ENCODE results near the gene ANK2. TPM values are rescaled to one million over a fixed set of nuclear protein-coding genes. Genes with fewer than 3 reads are reported as not detected.

The ANK2 gene
- total RNA-seq, 2 donors from 2014 or later: 21.3 to 81.6 TPM

DNA sequence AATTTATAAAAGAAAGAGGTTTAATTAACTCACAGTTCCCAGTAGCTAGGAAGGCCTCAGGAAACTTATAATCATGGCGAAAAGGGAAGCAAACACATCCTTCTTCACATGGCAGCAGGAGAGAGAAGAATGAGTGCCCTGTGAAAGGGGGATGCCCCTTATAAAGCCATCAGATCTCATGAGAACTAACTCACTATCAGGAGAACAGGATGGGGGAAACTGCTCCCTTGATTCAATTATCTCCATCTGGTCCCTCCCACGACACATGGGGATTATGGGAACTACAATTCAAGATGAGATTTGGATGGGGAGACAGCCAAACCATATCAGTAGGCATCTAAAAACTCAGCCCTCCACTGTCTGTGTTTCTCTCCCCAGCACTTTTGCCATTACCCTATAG lies 22.4 kb downstream of the ANK2 start:
- TF ChIP-seq, protein P1, sequence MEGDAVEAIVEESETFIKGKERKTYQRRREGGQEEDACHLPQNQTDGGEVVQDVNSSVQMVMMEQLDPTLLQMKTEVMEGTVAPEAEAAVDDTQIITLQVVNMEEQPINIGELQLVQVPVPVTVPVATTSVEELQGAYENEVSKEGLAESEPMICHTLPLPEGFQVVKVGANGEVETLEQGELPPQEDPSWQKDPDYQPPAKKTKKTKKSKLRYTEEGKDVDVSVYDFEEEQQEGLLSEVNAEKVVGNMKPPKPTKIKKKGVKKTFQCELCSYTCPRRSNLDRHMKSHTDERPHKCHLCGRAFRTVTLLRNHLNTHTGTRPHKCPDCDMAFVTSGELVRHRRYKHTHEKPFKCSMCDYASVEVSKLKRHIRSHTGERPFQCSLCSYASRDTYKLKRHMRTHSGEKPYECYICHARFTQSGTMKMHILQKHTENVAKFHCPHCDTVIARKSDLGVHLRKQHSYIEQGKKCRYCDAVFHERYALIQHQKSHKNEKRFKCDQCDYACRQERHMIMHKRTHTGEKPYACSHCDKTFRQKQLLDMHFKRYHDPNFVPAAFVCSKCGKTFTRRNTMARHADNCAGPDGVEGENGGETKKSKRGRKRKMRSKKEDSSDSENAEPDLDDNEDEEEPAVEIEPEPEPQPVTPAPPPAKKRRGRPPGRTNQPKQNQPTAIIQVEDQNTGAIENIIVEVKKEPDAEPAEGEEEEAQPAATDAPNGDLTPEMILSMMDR (IDR thresholded peaks at IDR 0.05): no peak
- ATAC-seq (ENCODE audit: insufficient number of reproducible peaks, low FRiP score, low read depth) (no peak), DNase-seq (ENCODE audit: low spot score) (no peak)
- Histone ChIP-seq H3K4me3 (no peak overlapping the region), H3K36me3 (no peaks in the 10 kb centered on the region), H3K27ac (no peak overlapping the region), H3K4me1 (ENCODE audit: control insufficient read depth in 1 of 2, low read depth in 2 of 2) (no peaks in the 10 kb centered on the region), H3K9me3 (no peaks in the 10 kb centered on the region), H3K27me3 (replicated peaks; ENCODE audit: insufficient read depth) (no peaks in the 10 kb centered on the region)

- H3K36me3 ChIP-seq: no peaks in the 10 kb centered on the region
- H3K9me3 ChIP-seq: no peaks in the 10 kb centered on the region
- TF ChIP-seq, protein P1 (IDR thresholded peaks at IDR 0.05): no peak
- no peaks in the 10 kb centered on the region for H3K4me1 ChIP-seq (ENCODE audit: control insufficient read depth in 1 of 2, low read depth in 2 of 2)
- ATAC-seq (ENCODE audit: insufficient number of reproducible peaks, low FRiP score, low read depth): no peak
- no peak overlapping the region for H3K27ac ChIP-seq
- no peak for DNase-seq (ENCODE audit: low spot score)
- no peak overlapping the region for H3K4me3 ChIP-seq
- no peaks in the 10 kb centered on the region for H3K27me3 ChIP-seq (replicated peaks; ENCODE audit: insufficient read depth)
Measured at GRCh38 chr4:113073451-113074005, 24.1 kb downstream of the ANK2 start.

- Histone ChIP-seq H3K4me3 (no peak overlapping the region), H3K27me3 (replicated peaks; ENCODE audit: insufficient read depth) (no peaks in the 10 kb centered on the region), H3K27ac (no peak overlapping the region), H3K9me3 (no peaks in the 10 kb centered on the region), H3K36me3 (no peaks in the 10 kb centered on the region), H3K4me1 (ENCODE audit: control insufficient read depth in 1 of 2, low read depth in 2 of 2) (no peaks in the 10 kb centered on the region)
- TF ChIP-seq, protein P1 (IDR thresholded peaks at IDR 0.05): no peak
- no peak for ATAC-seq (ENCODE audit: insufficient number of reproducible peaks, low FRiP score, low read depth)
- no peak for DNase-seq (ENCODE audit: low spot score)
Measured at GRCh38 chr4:113077575-113077974, 28.1 kb downstream of the ANK2 start.

- TF ChIP-seq, protein P1 (IDR thresholded peaks at IDR 0.05): no peak
- Histone ChIP-seq H3K27me3 (replicated peaks; ENCODE audit: insufficient read depth) (no peaks in the 10 kb centered on the region), H3K36me3 (no peaks in the 10 kb centered on the region), H3K4me3 (no peak overlapping the region), H3K4me1 (ENCODE audit: control insufficient read depth in 1 of 2, low read depth in 2 of 2) (no peaks in the 10 kb centered on the region), H3K9me3 (no peaks in the 10 kb centered on the region), H3K27ac (no peak overlapping the region)
- no peak for DNase-seq (ENCODE audit: low spot score)
- ATAC-seq (ENCODE audit: insufficient number of reproducible peaks, low FRiP score, low read depth): no peak
Measured at GRCh38 chr4:113078066-113078465, 28.6 kb downstream of the ANK2 start.

DNA sequence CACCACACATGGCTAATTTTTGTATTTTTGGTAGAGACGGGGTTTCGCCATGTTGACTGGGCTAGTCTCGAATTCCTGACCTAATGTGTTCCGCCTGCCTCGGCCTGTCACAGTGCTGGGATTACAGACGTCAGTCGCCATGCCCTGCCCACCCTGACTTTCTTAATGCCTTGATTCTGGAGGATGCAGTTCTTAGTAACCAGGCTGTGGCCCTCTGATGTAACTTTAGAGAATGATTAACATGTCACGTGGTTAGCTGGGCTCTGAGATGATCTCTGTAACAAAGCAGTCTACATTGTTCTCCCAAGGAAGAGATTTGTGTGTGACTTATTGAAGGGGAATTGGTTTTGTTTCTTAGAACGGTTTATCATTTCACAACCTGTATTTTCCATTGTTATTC lies 30.6 kb downstream of the ANK2 start:
- ATAC-seq (ENCODE audit: insufficient number of reproducible peaks, low FRiP score, low read depth) (no peak), DNase-seq (ENCODE audit: low spot score) (no peak)
- Histone ChIP-seq H3K27ac (no peak overlapping the region), H3K27me3 (replicated peaks; ENCODE audit: insufficient read depth) (no peaks in the 10 kb centered on the region), H3K4me1 (ENCODE audit: control insufficient read depth in 1 of 2, low read depth in 2 of 2) (no peaks in the 10 kb centered on the region), H3K4me3 (no peak overlapping the region), H3K36me3 (no peaks in the 10 kb centered on the region), H3K9me3 (no peaks in the 10 kb centered on the region)
- TF ChIP-seq, protein P1 (IDR thresholded peaks at IDR 0.05): no peak
